Heart left ventricle (tissue), 16 donors: ENCODE data around the gene PLCB4. TPM values are rescaled to one million over a fixed set of nuclear protein-coding genes. Genes with fewer than 3 reads are reported as not detected.

ENCODE experiments used
- ATAC-seq, 4 donors: fragments of 200-7000 bp; cut with Tn5 transposase; one replicate each; pipeline ENCODE4 v1.9.1; 2020 to 2022; ENCODE audit warnings: moderate library complexity in 4 of 4, mild to moderate bottlenecking in 3 of 4, moderate number of reproducible peaks in 1 of 4
- DNase-seq, 5 donors: peaks; one replicate each; pipeline ENCODE4 v3.0.0-alpha.2; 2020
- H3K27ac ChIP-seq, 12 donors: fragments of 200-600 bp; sonication (generic) in 4 of 12; one replicate each; pipeline versions ENCODE4 v1.5.0 to v1.8.0; 2016 to 2022; ENCODE audit warnings: mild to moderate bottlenecking in 2 of 12
- H3K27me3 ChIP-seq, 9 donors: fragments of 200-600 bp; sonication (generic) in 2 of 9; one replicate each; pipeline versions ENCODE4 v1.5.1 to v1.8.0; 2016 to 2022; ENCODE audit warnings: mild to moderate bottlenecking in 3 of 9
- H3K36me3 ChIP-seq, 9 donors: fragments of 200-600 bp; sonication (generic) in 2 of 9; one replicate each; pipeline versions ENCODE4 v1.5.0 to v1.8.0; 2018 to 2022; ENCODE audit warnings: mild to moderate bottlenecking in 2 of 9
- H3K4me1 ChIP-seq, 12 donors: fragments of 200-600 bp; sonication (generic) in 4 of 12; one replicate each; pipeline versions ENCODE4 v1.5.0 to v1.8.0; 2016 to 2022; ENCODE audit warnings: mild to moderate bottlenecking in 3 of 12
- H3K4me3 ChIP-seq, 12 donors: fragments of 200-600 bp; sonication (generic) in 4 of 12; one replicate each; pipeline versions ENCODE4 v1.5.0 to v1.8.0; 2017 to 2022; ENCODE audit warnings: mild to moderate bottlenecking in 9 of 12, moderate library complexity in 4 of 12
- H3K9me3 ChIP-seq, 12 donors: fragments of 200-600 bp; sonication (generic) in 4 of 12; one replicate each; pipeline versions ENCODE4 v1.5.0 to v1.8.0; 2016 to 2022; ENCODE audit warnings: mild to moderate bottlenecking in 1 of 12
- CTCF ChIP-seq, 12 donors: fragments of 200-600 bp; sonication (generic) in 4 of 12; IDR thresholded peaks; one replicate each; pipeline versions ENCODE4 v1.5.0 to v1.8.0; 2018 to 2022; ENCODE audit warnings: antibody characterized with exemption in 12 of 12, mild to moderate bottlenecking in 5 of 12
- POLR2A ChIP-seq, 2 donors: fragments of 450-650 bp; IDR thresholded peaks; one replicate each; pipeline ENCODE4 v1.6.1; 2017; ENCODE audit warnings: antibody characterized with exemption in 2 of 2, mild to moderate bottlenecking in 2 of 2, moderate library complexity in 2 of 2
- WGBS, 4 donors: extraction: QIAGEN DNeasy Blood & Tissue Kit in 2 of 4; methylation state at CpG; one replicate each; pipeline versions ENCODE4 v1.1.5 to v1.1.7; 2013 to 2018; 5-methylcytosine and 5-hydroxymethylcytosine counted together
- intact Hi-C, 10 donors: fragments of 100-400 bp; cut with DNase I; formaldehyde crosslinking; loops; one replicate each; pipeline versions ENCODE4 v1.11.1 to v1.14.2; 2022
- polyA plus RNA-seq, 2 donors: library from polyadenylated mRNA; stranded (reverse); fragments of 200-250 nt; gene quantifications; one replicate each; pipeline ENCODE4 v1.2.3, GENCODE V29; 2013
- total RNA-seq, 9 donors: library from RNA; depleted of rRNA in 2 of 9; stranded (reverse); fragments of >200 nt in 2 of 9; fragmentation: NEBNext Ultra II Directional in 3 of 9; extraction: Animal tissue kit (Norgen Biotek cat#: 25700) in 3 of 9; gene quantifications; one replicate each; pipeline versions ENCODE4 v1.1.0 to v1.2.4, GENCODE V29; 2016 to 2023
- donor health status: ischemic (EF 13 %, LVEDD 7.1; RV severe dilation, severe dysfunction).
- donor health status: healthy with polysubstance abuse.
- donor health status: DM: no; HTN: yes; CAD: no.
- donor health status: DM: no; HTN: no; CAD: no.
- donor health status: ischemic (EF 25% LVEDD 6.9; RV normal size, moderate dysfunction).
- donor health status: ischemic (EF 25% LVEDD 5.7; RV mildly dilated, moderate dysfunction).
- donor health status: healthy.
- donor health status: DM: yes; HTN: yes; CAD: no.
- donor health status: ischemic (EF 35%, LVEDD 5.7; RV mildly dilated, moderate dysfunction).
- donor health status: nonischemic (EF 11% LVEDD 7.7; RV severe dilation, severe dysfunction).
- donor health status: DM: yes; HTN: yes; CAD: no.
- donor health status: PGD.
- donor health status: ischemic (EF 29% LVEDD 5.4; RV normal size, mild dysfunction).
- donor health status: nonischemic (EF 23%, LVEDD 6.1; RV moderate dilation, normal function).

Gene PLCB4
- total and polyA plus RNA-seq, 11 donors = 8.4 to 31.8 (median 18.5) TPM

GRCh38 chr20:9300080-9300479 is 231.2 kb downstream of the PLCB4 start:
- DNase-seq (no peak), ATAC-seq (no peak)
- no peak for TF ChIP-seq CTCF (IDR thresholded peaks at IDR 0.05)
- no peak for TF ChIP-seq POLR2A (IDR thresholded peaks at IDR 0.05)
- H3K36me3 ChIP-seq = no peaks in the 10 kb centered on the region
- H3K9me3 ChIP-seq = no peaks in the 10 kb centered on the region
- H3K4me3 ChIP-seq = no peak overlapping the region
- H3K27me3 ChIP-seq = no peaks in the 10 kb centered on the region
- H3K4me1 ChIP-seq = peaks cover 0 to 32% (median 18%) of the 10 kb centered on the region in 12 donors
- intact Hi-C loops = loop anchor here in 1 of 10 donors (2.0 kb wide), 1 partner anchor 21 kb away; no protein-coding TSS in a partner anchor
- no peak overlapping the region for H3K27ac ChIP-seq

- no peaks in the 10 kb centered on the region for H3K9me3 ChIP-seq
- no peaks in the 10 kb centered on the region for H3K36me3 ChIP-seq
- WGBS, 4 donors = 66 to 83% (median 79%) methylated on average over 1 of the region's 1 CpG
- H3K27me3 ChIP-seq = no peaks in the 10 kb centered on the region
- no peak for TF ChIP-seq CTCF (IDR thresholded peaks at IDR 0.05)
- TF ChIP-seq POLR2A (IDR thresholded peaks at IDR 0.05) = no peak
- intact Hi-C loops = loop anchor here in 1 of 10 donors (2.0 kb wide), 1 partner anchor 20 kb away; no protein-coding TSS in a partner anchor
- peak overlapping the region in 2 of 12 donors; percentile 11 to 38 for H3K27ac ChIP-seq
- H3K4me3 ChIP-seq = no peak overlapping the region
- peaks cover 0 to 32% (median 18%) of the 10 kb centered on the region in 12 donors for H3K4me1 ChIP-seq
- DNase-seq (no peak), ATAC-seq (no peak)
These were observed 231.6 kb downstream of the PLCB4 start for GRCh38 chr20:9300534-9300933.

- DNase-seq = peak in 3 of 5 donors; percentile 18 to 34 (median 26)
- no peaks in the 10 kb centered on the region for H3K36me3 ChIP-seq
- WGBS, 4 donors = 60 to 62% (median 60%) methylated on average over 10 of the region's 10 CpGs
- ATAC-seq = peak; percentile 73 to 88 (median 76)
- TF ChIP-seq POLR2A (IDR thresholded peaks at IDR 0.05) = no peak
- no peak for TF ChIP-seq CTCF (IDR thresholded peaks at IDR 0.05)
- H3K4me1 ChIP-seq = peaks cover 0 to 32% (median 18%) of the 10 kb centered on the region in 12 donors
- no peaks in the 10 kb centered on the region for H3K27me3 ChIP-seq
- H3K4me3 ChIP-seq = no peak overlapping the region
- peak overlapping the region in 10 of 12 donors; percentile 1 to 54 (median 32) for H3K27ac ChIP-seq
- intact Hi-C loops = loop anchor here in 1 of 10 donors (2.0 kb wide), 1 partner anchor 19 kb away; no protein-coding TSS in a partner anchor
- H3K9me3 ChIP-seq = no peaks in the 10 kb centered on the region
These were observed 232.5 kb downstream of the PLCB4 start for GRCh38 chr20:9301129-9302090.

GRCh38 chr20:9302091-9302462 is 233.2 kb downstream of the PLCB4 start:
- DNase-seq = no peak
- intact Hi-C loops = no loop called here
- WGBS, 4 donors = 14 to 30% (median 19%) methylated on average over 1 of the region's 1 CpG
- no peak for ATAC-seq
- TF ChIP-seq POLR2A (IDR thresholded peaks at IDR 0.05) = no peak
- no peak for TF ChIP-seq CTCF (IDR thresholded peaks at IDR 0.05)
- Histone ChIP-seq H3K27ac (peak overlapping the region in 10 of 12 donors; percentile 10 to 53 (median 32)), H3K36me3 (no peaks in the 10 kb centered on the region), H3K4me1 (peaks cover 0 to 32% (median 18%) of the 10 kb centered on the region in 12 donors), H3K4me3 (no peak overlapping the region), H3K9me3 (no peaks in the 10 kb centered on the region), H3K27me3 (no peaks in the 10 kb centered on the region)
